Lower leg skin (tissue), 3 donors: ENCODE results near the gene DAP.

Experiments
- CTCF ChIP-seq, 3 donors: fragments of 450-650 bp; IDR thresholded peaks; one replicate each; pipeline ENCODE4 v1.5.1; 2016; ENCODE audit warnings: antibody characterized with exemption in 3 of 3, mild to moderate bottlenecking in 3 of 3, moderate library complexity in 2 of 3
- POLR2A ChIP-seq, 2 donors: fragments of 450-650 bp; IDR thresholded peaks; one replicate each; pipeline ENCODE4 v1.6.1; 2016 to 2017; ENCODE audit warnings: antibody characterized with exemption in 2 of 2, mild to moderate bottlenecking in 1 of 2, moderate library complexity in 1 of 2

DNA sequence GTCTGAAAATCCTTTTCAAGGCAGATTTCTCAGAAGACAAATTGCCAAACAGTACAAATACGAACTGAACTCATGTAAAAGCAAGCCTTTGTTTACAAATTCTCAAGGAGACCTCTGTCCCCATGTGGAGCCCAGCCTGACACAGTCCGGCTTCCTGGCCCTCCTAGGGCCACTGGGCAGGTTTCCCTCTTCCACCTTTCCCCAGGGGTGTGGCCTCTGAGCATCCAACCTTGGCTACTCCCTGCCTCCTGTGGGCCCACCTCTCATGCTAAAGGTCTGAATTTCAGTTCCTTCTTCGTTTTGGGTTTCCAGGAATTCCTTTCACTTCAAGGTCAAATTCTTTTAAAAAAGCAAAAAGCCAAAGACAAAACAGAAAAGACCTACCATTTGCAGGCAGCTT lies 10.1 kb downstream of the DAP start:
- TF ChIP-seq CTCF (IDR thresholded peaks at IDR 0.05) (no peak), POLR2A (IDR thresholded peaks at IDR 0.05) (no peak)
